Vagina (tissue), 2 donors: ENCODE results near the gene CEP152. TPM values are rescaled to one million over a fixed set of nuclear protein-coding genes. Genes with fewer than 3 reads are reported as not detected.
A peak's percentile ranks its signal among the peaks of the same experiment; 100 is the strongest.
"Not testable (repeated sequence)": the region's sequence is repeated elsewhere in the genome, so short reads cannot be mapped to it uniquely, and the experiment has no call there.

ENCODE experiments used
- DNase-seq, 2 donors: peaks; one replicate each; pipeline ENCODE4 v3.0.0-alpha.2; 2017; ENCODE audit errors: extremely low spot score in 2 of 2
- H3K27ac ChIP-seq: fragments of 200-600 bp; sonication (generic); one replicate; pipeline ENCODE4 v1.5.1; 2019
- H3K27me3 ChIP-seq: fragments of 200-600 bp; sonication (generic); one replicate; pipeline ENCODE4 v1.5.1; 2019
- H3K36me3 ChIP-seq, 2 donors: fragments of 200-600 bp; sonication (generic); one replicate each; pipeline ENCODE4 v1.5.1; 2017 to 2019
- H3K4me1 ChIP-seq: fragments of 200-600 bp; sonication (generic); one replicate; pipeline ENCODE4 v1.5.1; 2019
- H3K4me3 ChIP-seq, 2 donors: fragments of 200-600 bp; sonication (generic); 1 replicate in 1 of 2; 2 replicates in 1 of 2; pipeline ENCODE4 v1.5.1; 2016 to 2019
- H3K9me3 ChIP-seq: fragments of 200-600 bp; sonication (generic); one replicate; pipeline ENCODE4 v1.5.1; 2019
- POLR2A ChIP-seq, 2 donors: fragments of 450-650 bp; IDR thresholded peaks; one replicate each; pipeline ENCODE4 v1.6.1; 2017; ENCODE audit warnings: antibody characterized with exemption in 2 of 2, mild to moderate bottlenecking in 2 of 2, moderate library complexity in 2 of 2
- POLR2AphosphoS5 ChIP-seq, 2 donors: sonication (generic); formaldehyde crosslinking; IDR thresholded peaks; one replicate each; pipeline ENCODE4 v1.9.0; 2017; ENCODE audit warnings: antibody characterized with exemption in 2 of 2, mild to moderate bottlenecking in 2 of 2, low read depth in 1 of 2; ENCODE audit not compliant: insufficient read depth in 1 of 2
- intact Hi-C: fragments of 100-400 bp; cut with DNase I; formaldehyde crosslinking; loops from one replicate; pipeline ENCODE4 v1.15.1; 2023
- total RNA-seq: library from RNA; depleted of rRNA; stranded (reverse); fragments of >200 nt; gene quantifications from one replicate; pipeline ENCODE4 v1.2.3, GENCODE V29; 2016
- TF ChIP-seq, protein P1 (sequence below), 3 experiments: fragments of 450-650 bp in 2 of 3; fragments of 200-600 bp in 1 of 3; sonication (generic) in 1 of 3; IDR thresholded peaks; one replicate each; pipeline ENCODE4 v1.5.1; 2017 to 2019; ENCODE audit warnings: antibody characterized with exemption in 3 of 3, mild to moderate bottlenecking in 2 of 3, moderate library complexity in 2 of 3

CEP152 gene
- total RNA-seq, 1 donor from 2014 or later = 4.4 TPM

GRCh38 chr15:48855501-48856440, 44.9 kb upstream of the CEP152 start:
- H3K27me3 ChIP-seq = no peaks in the 10 kb centered on the region
- H3K4me1 ChIP-seq = peaks cover 11% of the 10 kb centered on the region
- TF ChIP-seq POLR2AphosphoS5 (IDR thresholded peaks at IDR 0.05; ENCODE audit: insufficient read depth in 1 of 2, low read depth in 1 of 2) (no peak), POLR2A (IDR thresholded peaks at IDR 0.05) (no peak)
- TF ChIP-seq, protein P1, sequence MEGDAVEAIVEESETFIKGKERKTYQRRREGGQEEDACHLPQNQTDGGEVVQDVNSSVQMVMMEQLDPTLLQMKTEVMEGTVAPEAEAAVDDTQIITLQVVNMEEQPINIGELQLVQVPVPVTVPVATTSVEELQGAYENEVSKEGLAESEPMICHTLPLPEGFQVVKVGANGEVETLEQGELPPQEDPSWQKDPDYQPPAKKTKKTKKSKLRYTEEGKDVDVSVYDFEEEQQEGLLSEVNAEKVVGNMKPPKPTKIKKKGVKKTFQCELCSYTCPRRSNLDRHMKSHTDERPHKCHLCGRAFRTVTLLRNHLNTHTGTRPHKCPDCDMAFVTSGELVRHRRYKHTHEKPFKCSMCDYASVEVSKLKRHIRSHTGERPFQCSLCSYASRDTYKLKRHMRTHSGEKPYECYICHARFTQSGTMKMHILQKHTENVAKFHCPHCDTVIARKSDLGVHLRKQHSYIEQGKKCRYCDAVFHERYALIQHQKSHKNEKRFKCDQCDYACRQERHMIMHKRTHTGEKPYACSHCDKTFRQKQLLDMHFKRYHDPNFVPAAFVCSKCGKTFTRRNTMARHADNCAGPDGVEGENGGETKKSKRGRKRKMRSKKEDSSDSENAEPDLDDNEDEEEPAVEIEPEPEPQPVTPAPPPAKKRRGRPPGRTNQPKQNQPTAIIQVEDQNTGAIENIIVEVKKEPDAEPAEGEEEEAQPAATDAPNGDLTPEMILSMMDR (IDR thresholded peaks at IDR 0.05) = peak in 1 of 3 experiments; percentile 30
- no peak overlapping the region for H3K27ac ChIP-seq
- no peak for DNase-seq
- no peaks in the 10 kb centered on the region for H3K9me3 ChIP-seq
- no peak overlapping the region for H3K4me3 ChIP-seq
- no peaks in the 10 kb centered on the region for H3K36me3 ChIP-seq
- intact Hi-C loops = no loop called here

GRCh38 chr15:48854434-48854833, 43.6 kb upstream of the CEP152 start:
- H3K9me3 ChIP-seq, H3K27me3 ChIP-seq, DNase-seq, intact Hi-C loops, H3K27ac ChIP-seq, H3K4me3 ChIP-seq, H3K36me3 ChIP-seq: not testable (repeated sequence)
- H3K4me1 ChIP-seq = peaks cover 11% of the 10 kb centered on the region

- Histone ChIP-seq H3K4me3 (no peak overlapping the region), H3K4me1 (peaks cover 7% of the 10 kb centered on the region), H3K27me3 (no peaks in the 10 kb centered on the region), H3K36me3 (no peaks in the 10 kb centered on the region), H3K9me3 (no peaks in the 10 kb centered on the region), H3K27ac (no peak overlapping the region)
- DNase-seq = no peak
- intact Hi-C loops = no loop called here
- TF ChIP-seq POLR2A (IDR thresholded peaks at IDR 0.05) (no peak), POLR2AphosphoS5 (IDR thresholded peaks at IDR 0.05; ENCODE audit: insufficient read depth in 1 of 2, low read depth in 1 of 2) (no peak)
- TF ChIP-seq, protein P1 (IDR thresholded peaks at IDR 0.05) = no peak
Measured at GRCh38 chr15:48851956-48852355, 41.1 kb upstream of the CEP152 start.

GRCh38 chr15:48850648-48851047, 39.8 kb upstream of the CEP152 start:
- H3K27me3 ChIP-seq = no peaks in the 10 kb centered on the region
- peaks cover 1% of the 10 kb centered on the region for H3K4me1 ChIP-seq
- no peaks in the 10 kb centered on the region for H3K9me3 ChIP-seq
- no peak overlapping the region for H3K4me3 ChIP-seq
- no peak for DNase-seq
- H3K36me3 ChIP-seq = no peaks in the 10 kb centered on the region
- intact Hi-C loops = no loop called here
- TF ChIP-seq, protein P1 (IDR thresholded peaks at IDR 0.05) = no peak
- TF ChIP-seq POLR2AphosphoS5 (IDR thresholded peaks at IDR 0.05; ENCODE audit: insufficient read depth in 1 of 2, low read depth in 1 of 2) (no peak), POLR2A (IDR thresholded peaks at IDR 0.05) (no peak)
- H3K27ac ChIP-seq = no peak overlapping the region

GRCh38 chr15:48845123-48845522, 34.3 kb upstream of the CEP152 start:
- TF ChIP-seq, protein P1 (IDR thresholded peaks at IDR 0.05) = no peak
- TF ChIP-seq POLR2AphosphoS5 (IDR thresholded peaks at IDR 0.05; ENCODE audit: insufficient read depth in 1 of 2, low read depth in 1 of 2) (no peak), POLR2A (IDR thresholded peaks at IDR 0.05) (no peak)
- no peaks in the 10 kb centered on the region for H3K4me1 ChIP-seq
- intact Hi-C loops = no loop called here

More at GRCh38 chr15:48845123-48845522, 34.3 kb upstream of the CEP152 start:
- DNase-seq = no peak
- no peak overlapping the region for H3K27ac ChIP-seq
- H3K4me3 ChIP-seq = no peak overlapping the region
- H3K36me3 ChIP-seq = no peaks in the 10 kb centered on the region
- H3K27me3 ChIP-seq = no peaks in the 10 kb centered on the region
- H3K9me3 ChIP-seq = no peaks in the 10 kb centered on the region
